GM20000 (cell line): ENCODE data around the gene CDH22.

Experiments
- DNase-seq: peaks from one replicate; pipeline ENCODE4 v3.0.0; 2012; ENCODE audit warnings: low spot score
- CTCF ChIP-seq: IDR thresholded peaks from 2 replicates; pipeline ENCODE4 v1.5.1; 2012; ENCODE audit warnings: mild to moderate bottlenecking, control low read depth; ENCODE audit errors: extremely low read depth, missing control alignments

CDH22 gene

GRCh38 chr20:46296526-46297250 is 11.6 kb downstream of the CDH22 start:
- no peak for TF ChIP-seq CTCF

GRCh38 chr20:46293084-46293483 is 15.2 kb downstream of the CDH22 start:
- no peak for DNase-seq

More at GRCh38 chr20:46296526-46297250, 11.6 kb downstream of the CDH22 start:
- no peak for DNase-seq

GRCh38 chr20:46291401-46291800 is 16.9 kb downstream of the CDH22 start:
- no peak for TF ChIP-seq CTCF
- no peak for DNase-seq

More at GRCh38 chr20:46293084-46293483, 15.2 kb downstream of the CDH22 start:
- TF ChIP-seq CTCF: no peak

GRCh38 chr20:46289432-46289831 is 18.9 kb downstream of the CDH22 start:
- no peak for DNase-seq
- no peak for TF ChIP-seq CTCF

- no peak for TF ChIP-seq CTCF
- no peak for DNase-seq
Observed at GRCh38 chr20:46286977-46287376, 21.3 kb downstream of the CDH22 start.

- DNase-seq: no peak
- no peak for TF ChIP-seq CTCF
Observed at GRCh38 chr20:46286382-46286781, 21.9 kb downstream of the CDH22 start.

GRCh38 chr20:46285740-46286139 is 22.6 kb downstream of the CDH22 start:
- no peak for DNase-seq
- no peak for TF ChIP-seq CTCF
